Measurements from ENCODE around the gene BSDC1. TPM values are rescaled to one million over a fixed set of nuclear protein-coding genes. Genes with fewer than 3 reads are reported as not detected.

BSDC1 gene
- total RNA-seq, 1 donor from 2014 or later = 93.6 TPM

DNA sequence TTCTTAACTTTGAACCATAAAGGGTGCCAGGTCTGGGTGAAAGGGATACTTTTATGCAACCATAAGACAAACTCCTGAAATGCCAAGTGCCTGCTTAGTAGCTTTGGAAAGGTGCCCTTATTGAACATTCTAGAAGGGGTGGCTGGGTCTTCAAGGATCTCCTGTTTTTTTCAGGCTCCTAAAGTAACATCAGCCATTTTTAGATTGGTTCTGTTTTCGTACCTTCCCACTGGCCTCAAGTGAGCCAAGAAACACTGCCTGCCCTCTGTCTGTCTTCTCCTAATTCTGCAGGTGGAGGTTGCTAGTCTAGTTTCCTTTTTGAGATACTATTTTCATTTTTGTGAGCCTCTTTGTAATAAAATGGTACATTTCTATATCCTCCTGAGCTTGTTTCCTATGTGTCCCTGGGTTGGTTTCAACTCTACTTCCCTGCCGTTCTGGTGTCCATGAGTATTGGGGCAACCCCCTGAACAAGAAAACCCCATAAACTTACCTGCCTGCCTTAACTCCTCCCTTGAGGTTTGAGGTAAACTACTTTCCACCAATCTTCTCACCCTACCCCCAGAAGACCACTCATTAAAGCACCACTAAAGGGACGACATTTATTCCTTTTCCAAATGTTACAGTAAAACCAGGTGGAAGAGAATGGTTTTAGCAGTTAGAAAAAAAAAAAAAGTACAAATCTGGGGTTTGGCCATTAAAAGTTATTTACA lies 60.8 kb downstream of the BSDC1 start:
- peak overlapping the region; percentile 92 for H3K27ac Mint-ChIP-seq
- TF ChIP-seq, protein P1, sequence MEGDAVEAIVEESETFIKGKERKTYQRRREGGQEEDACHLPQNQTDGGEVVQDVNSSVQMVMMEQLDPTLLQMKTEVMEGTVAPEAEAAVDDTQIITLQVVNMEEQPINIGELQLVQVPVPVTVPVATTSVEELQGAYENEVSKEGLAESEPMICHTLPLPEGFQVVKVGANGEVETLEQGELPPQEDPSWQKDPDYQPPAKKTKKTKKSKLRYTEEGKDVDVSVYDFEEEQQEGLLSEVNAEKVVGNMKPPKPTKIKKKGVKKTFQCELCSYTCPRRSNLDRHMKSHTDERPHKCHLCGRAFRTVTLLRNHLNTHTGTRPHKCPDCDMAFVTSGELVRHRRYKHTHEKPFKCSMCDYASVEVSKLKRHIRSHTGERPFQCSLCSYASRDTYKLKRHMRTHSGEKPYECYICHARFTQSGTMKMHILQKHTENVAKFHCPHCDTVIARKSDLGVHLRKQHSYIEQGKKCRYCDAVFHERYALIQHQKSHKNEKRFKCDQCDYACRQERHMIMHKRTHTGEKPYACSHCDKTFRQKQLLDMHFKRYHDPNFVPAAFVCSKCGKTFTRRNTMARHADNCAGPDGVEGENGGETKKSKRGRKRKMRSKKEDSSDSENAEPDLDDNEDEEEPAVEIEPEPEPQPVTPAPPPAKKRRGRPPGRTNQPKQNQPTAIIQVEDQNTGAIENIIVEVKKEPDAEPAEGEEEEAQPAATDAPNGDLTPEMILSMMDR (IDR thresholded peaks at IDR 0.05; ENCODE audit: unreplicated experiment) = no peak
- H3K36me3 Mint-ChIP-seq (ENCODE audit: insufficient read depth) = peaks cover 25% of the 10 kb centered on the region
- H3K27me3 Mint-ChIP-seq = peaks cover under 1% of the 10 kb centered on the region
- DNase-seq (ENCODE audit: low spot score, unreplicated experiment) = no peak
- peak overlapping the region; percentile 97 for H3K4me3 Mint-ChIP-seq (ENCODE audit: low read depth)
- peaks cover 35% of the 10 kb centered on the region for H3K4me1 Mint-ChIP-seq (ENCODE audit: low read depth)
- no peaks in the 10 kb centered on the region for H3K9me3 Mint-ChIP-seq (ENCODE audit: low read depth)

DNA sequence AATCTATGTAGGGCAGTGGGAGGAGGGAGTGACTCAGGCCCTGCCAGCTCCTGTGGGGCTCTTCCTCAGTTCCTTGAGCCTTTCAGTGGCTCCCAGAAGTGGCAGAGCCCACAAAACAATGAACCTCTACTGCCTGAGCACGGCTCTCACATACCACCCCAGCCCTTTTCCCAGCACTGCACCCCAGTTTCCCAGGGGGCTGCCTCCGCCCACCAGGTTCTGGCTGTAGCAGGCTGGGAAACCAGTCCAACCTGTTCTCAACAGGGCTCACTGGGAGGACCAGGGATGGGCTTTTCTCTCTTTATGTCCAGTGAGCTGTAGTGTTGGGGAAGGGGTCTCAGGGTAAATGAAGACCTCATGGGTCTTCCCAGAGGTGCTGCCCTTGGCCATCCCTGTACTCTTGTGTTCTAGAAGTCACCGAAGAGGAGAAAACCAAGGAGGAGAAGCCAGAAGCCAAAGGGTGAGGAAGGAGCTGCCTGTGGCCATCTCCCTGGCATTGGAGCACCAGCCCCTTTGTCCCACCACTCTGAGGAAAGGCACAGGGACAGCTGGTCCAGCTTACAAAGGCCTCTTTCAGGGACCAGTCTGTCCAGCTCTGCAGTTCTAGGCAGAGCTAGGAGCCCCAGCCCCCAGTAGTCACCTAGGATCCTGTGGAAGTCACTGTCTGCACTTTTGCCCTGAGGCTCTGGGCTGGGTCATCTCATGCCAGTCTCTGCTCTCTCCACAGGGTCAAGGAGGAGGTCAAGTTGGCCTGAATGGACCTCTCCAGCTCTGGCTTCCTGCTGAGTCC lies 61.8 kb downstream of the BSDC1 start:
- H3K27me3 Mint-ChIP-seq = no peaks in the 10 kb centered on the region
- peaks cover 29% of the 10 kb centered on the region for H3K4me1 Mint-ChIP-seq (ENCODE audit: low read depth)
- H3K27ac Mint-ChIP-seq = peak overlapping the region; percentile 96
- H3K9me3 Mint-ChIP-seq (ENCODE audit: low read depth) = no peaks in the 10 kb centered on the region
- TF ChIP-seq, protein P1 (IDR thresholded peaks at IDR 0.05; ENCODE audit: unreplicated experiment) = no peak
- peaks cover 26% of the 10 kb centered on the region for H3K36me3 Mint-ChIP-seq (ENCODE audit: insufficient read depth)
- H3K4me3 Mint-ChIP-seq (ENCODE audit: low read depth) = peak overlapping the region; percentile 46
- no peak for DNase-seq (ENCODE audit: low spot score, unreplicated experiment)

DNA sequence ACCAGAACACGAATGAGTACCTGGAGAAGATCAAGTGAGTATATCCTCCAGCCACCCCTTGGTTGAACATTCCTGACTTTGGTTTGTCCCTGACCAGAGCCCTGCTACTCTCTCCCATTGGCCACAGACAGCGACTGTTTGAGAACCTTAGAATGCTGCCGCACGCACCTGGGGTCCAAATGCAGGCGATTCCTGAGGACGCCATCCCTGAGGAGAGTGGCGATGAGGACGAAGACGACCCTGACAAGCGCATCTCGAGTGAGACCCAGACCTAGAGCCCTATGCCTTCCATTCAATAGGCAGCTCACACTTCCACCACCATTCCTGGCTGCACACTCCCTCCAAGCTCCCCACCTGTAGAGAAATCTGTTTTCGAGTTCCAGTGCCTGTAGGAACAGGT lies 62.7 kb downstream of the BSDC1 start:
- TF ChIP-seq, protein P1 (IDR thresholded peaks at IDR 0.05; ENCODE audit: unreplicated experiment) = no peak
- DNase-seq (ENCODE audit: low spot score, unreplicated experiment) = no peak
- peaks cover 26% of the 10 kb centered on the region for H3K4me1 Mint-ChIP-seq (ENCODE audit: low read depth)
- peak overlapping the region; percentile 96 for H3K27ac Mint-ChIP-seq
- H3K36me3 Mint-ChIP-seq (ENCODE audit: insufficient read depth) = peaks cover 26% of the 10 kb centered on the region
- no peaks in the 10 kb centered on the region for H3K27me3 Mint-ChIP-seq
- no peaks in the 10 kb centered on the region for H3K9me3 Mint-ChIP-seq (ENCODE audit: low read depth)
- H3K4me3 Mint-ChIP-seq (ENCODE audit: low read depth) = no peak overlapping the region

DNA sequence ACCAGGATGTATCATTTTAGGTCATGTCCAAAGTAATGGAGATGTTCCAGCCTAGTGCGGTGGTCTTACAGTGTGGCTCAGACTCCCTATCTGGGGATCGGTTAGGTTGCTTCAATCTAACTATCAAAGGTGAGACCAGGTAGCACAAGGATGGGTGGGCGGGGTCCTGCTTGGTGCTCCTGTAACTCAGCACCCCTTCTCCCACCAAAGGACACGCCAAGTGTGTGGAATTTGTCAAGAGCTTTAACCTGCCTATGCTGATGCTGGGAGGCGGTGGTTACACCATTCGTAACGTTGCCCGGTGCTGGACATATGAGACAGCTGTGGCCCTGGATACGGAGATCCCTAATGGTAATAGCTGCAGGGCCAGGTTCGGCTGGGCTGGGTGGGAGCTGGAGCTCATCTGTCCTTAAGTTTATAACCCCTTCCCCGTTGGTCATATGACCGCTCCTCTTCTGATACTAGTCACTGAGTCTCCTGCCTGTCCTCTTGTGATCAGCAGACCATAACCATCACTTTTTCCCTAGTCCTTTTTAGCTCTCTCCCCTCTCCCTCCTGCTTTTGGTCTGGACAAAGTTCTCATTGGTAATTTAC lies 63.6 kb downstream of the BSDC1 start:
- H3K4me1 Mint-ChIP-seq (ENCODE audit: low read depth) = peaks cover 26% of the 10 kb centered on the region
- peaks cover 26% of the 10 kb centered on the region for H3K36me3 Mint-ChIP-seq (ENCODE audit: insufficient read depth)
- no peaks in the 10 kb centered on the region for H3K9me3 Mint-ChIP-seq (ENCODE audit: low read depth)
- TF ChIP-seq, protein P1 (IDR thresholded peaks at IDR 0.05; ENCODE audit: unreplicated experiment) = no peak
- no peaks in the 10 kb centered on the region for H3K27me3 Mint-ChIP-seq
- DNase-seq (ENCODE audit: low spot score, unreplicated experiment) = no peak
- no peak overlapping the region for H3K4me3 Mint-ChIP-seq (ENCODE audit: low read depth)
- H3K27ac Mint-ChIP-seq = peak overlapping the region; percentile 96

DNA sequence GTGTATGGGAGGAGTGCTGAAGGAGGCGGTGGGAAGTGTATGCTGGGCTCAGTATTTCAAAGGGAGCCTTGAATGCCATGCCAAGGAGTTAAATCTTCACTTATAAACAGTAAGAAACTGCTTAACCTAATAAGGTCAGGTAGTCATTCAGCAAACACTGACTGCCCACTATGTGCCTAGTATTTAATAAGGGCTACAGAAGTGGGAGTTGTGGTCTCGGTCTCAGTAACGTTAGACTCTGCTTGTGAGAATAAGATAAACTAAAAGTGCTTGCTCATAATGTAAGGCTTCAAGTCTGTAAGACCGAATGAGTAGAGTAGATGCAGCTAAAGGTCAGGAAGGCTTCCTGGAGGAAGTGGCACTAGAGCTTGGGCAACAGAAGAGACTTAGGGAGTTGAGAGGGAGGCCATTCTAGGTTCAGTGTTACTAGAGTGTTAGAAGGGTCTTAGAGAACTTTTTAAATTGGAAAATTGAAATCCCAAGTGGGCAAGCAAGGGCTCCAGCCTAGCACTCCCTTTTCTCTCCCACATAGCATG lies 64.2 kb downstream of the BSDC1 start:
- H3K4me3 Mint-ChIP-seq (ENCODE audit: low read depth) = no peak overlapping the region
- H3K9me3 Mint-ChIP-seq (ENCODE audit: low read depth) = no peaks in the 10 kb centered on the region
- peaks cover 26% of the 10 kb centered on the region for H3K4me1 Mint-ChIP-seq (ENCODE audit: low read depth)
- peaks cover 30% of the 10 kb centered on the region for H3K36me3 Mint-ChIP-seq (ENCODE audit: insufficient read depth)
- TF ChIP-seq, protein P1 (IDR thresholded peaks at IDR 0.05; ENCODE audit: unreplicated experiment) = no peak
- H3K27ac Mint-ChIP-seq = peak overlapping the region; percentile 0
- H3K27me3 Mint-ChIP-seq = no peaks in the 10 kb centered on the region
- DNase-seq (ENCODE audit: low spot score, unreplicated experiment) = no peak
